GM18868 (cell line): ENCODE data around the gene LARP6.

Experiments
- ATAC-seq: cut with Tn5 transposase; IDR thresholded peaks from one replicate; pipeline ENCODE4 v1.9.1; 2021; ENCODE audit warnings: mild to moderate bottlenecking, moderate library complexity; ENCODE audit not compliant: unreplicated experiment

The LARP6 gene

GRCh38 chr15:70796516-70797310 is 57.2 kb downstream of the LARP6 start:
- no peak for ATAC-seq

GRCh38 chr15:70795311-70795665 is 58.7 kb downstream of the LARP6 start:
- no peak for ATAC-seq

- no peak for ATAC-seq
These were observed 59.2 kb downstream of the LARP6 start for GRCh38 chr15:70794596-70795310.

- no peak for ATAC-seq
These were observed 60.3 kb downstream of the LARP6 start for GRCh38 chr15:70793694-70794093.

- no peak for ATAC-seq
These were observed 61.8 kb downstream of the LARP6 start for GRCh38 chr15:70792171-70792573.

GRCh38 chr15:70791259-70791658 is 62.7 kb downstream of the LARP6 start:
- no peak for ATAC-seq

GRCh38 chr15:70789213-70789612 is 64.7 kb downstream of the LARP6 start:
- no peak for ATAC-seq

- ATAC-seq: no peak
These were observed 65.6 kb downstream of the LARP6 start for GRCh38 chr15:70788114-70789049.

GRCh38 chr15:70786996-70787395 is 67.0 kb downstream of the LARP6 start:
- ATAC-seq: no peak

GRCh38 chr15:70783610-70784022 is 70.3 kb downstream of the LARP6 start:
- ATAC-seq: no peak

GRCh38 chr15:70783041-70783440 is 70.9 kb downstream of the LARP6 start:
- ATAC-seq: no peak

- ATAC-seq: no peak
These were observed 72.7 kb downstream of the LARP6 start for GRCh38 chr15:70781236-70781635.
